Measurements from ENCODE around the gene RUFY1. TPM values are rescaled to one million over a fixed set of nuclear protein-coding genes. Genes with fewer than 3 reads are reported as not detected.

The RUFY1 gene
- polyA plus RNA-seq, 1 donor (not counting 4 experiments of a cell fraction or from before 2014, with no cell fraction given) = 25.2 TPM

DNA sequence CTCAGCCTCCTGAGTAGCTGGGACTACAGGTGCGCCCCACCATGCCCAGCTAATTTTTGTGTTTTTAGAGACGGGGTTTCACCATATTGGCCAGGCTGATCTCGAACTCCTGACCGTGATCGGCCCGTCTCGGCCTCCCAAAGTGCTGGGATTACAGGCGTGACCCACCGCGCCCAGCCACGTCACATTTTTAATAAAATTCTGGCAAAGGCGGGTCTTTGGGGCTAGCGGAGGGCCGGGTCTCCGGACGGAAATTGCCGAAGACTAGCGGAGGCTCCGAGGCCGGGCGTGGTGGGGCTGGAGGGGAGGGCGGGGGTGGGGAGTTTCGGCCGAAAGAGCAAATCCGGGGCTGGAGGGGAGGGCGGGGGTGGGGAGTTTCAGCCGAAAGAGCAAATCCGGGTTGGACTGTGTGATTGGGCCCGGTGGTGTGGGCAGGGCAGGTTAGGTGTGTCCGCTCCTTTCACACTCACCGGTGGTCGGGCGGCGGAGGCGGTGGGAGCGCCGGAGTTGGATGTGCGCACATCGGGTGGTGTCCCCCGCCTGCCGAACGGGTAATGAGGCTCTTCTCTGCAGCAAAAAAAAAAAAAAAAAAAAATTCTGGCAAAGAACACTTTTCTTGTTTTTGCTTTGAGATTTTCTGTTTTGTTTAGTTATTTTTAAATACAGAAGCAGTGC, 27.1 kb downstream of the RUFY1 start:
- Histone ChIP-seq H3K4me2 (ENCODE audit: control insufficient read depth, extremely low read depth, insufficient read depth, low read depth, low read length) (no peak overlapping the region), H3K4me3 (ENCODE audit: control insufficient read depth in 2 of 3, extremely low read depth in 1 of 3, insufficient read depth in 2 of 3, low read depth in 1 of 3, low read length in 3 of 3) (no peak overlapping the region), H3K27ac (ENCODE audit: control insufficient read depth, insufficient read depth, low read length) (no peak overlapping the region), H3K4me1 (ENCODE audit: control insufficient read depth, extremely low read depth, insufficient read depth, low read length) (no peaks in the 10 kb centered on the region), H3K9me3 (ENCODE audit: control insufficient read depth, low read depth, low read length) (no peaks in the 10 kb centered on the region), H3K79me2 (ENCODE audit: control insufficient read depth, insufficient read depth, low read length) (no peaks in the 10 kb centered on the region), H2AFZ (ENCODE audit: control insufficient read depth, low read length) (no peak overlapping the region), H3K9ac (ENCODE audit: control insufficient read depth, extremely low read depth, insufficient read depth, low read length) (no peak overlapping the region), H4K20me1 (ENCODE audit: control insufficient read depth, extremely low read depth, insufficient read depth, low read length) (no peaks in the 10 kb centered on the region), H3K36me3 (ENCODE audit: control insufficient read depth in 2 of 2, extremely low read depth in 1 of 2, insufficient read depth in 2 of 2, low read length in 2 of 2) (peaks cover 9 to 17% of the 10 kb centered on the region in 2 experiments), H3K27me3 (ENCODE audit: control insufficient read depth, extremely low read depth, insufficient read depth, low read length) (no peaks in the 10 kb centered on the region), H3K9me1 (ENCODE audit: control insufficient read depth, extremely low read depth, insufficient read depth, low read length) (peaks cover 2% of the 10 kb centered on the region)
- dilution Hi-C loops (cut with MboI; ENCODE audit: extremely low pct_ligation_motif_present, low sequenced_read_pairs) = no loop called here
- DNase-seq (ENCODE audit: low read depth, low spot score) (no peak), FAIRE-seq (no peak)
- TF ChIP-seq EZH2 (IDR thresholded peaks at IDR 0.05; ENCODE audit: low read length) = no peak
- TF ChIP-seq, protein P1, sequence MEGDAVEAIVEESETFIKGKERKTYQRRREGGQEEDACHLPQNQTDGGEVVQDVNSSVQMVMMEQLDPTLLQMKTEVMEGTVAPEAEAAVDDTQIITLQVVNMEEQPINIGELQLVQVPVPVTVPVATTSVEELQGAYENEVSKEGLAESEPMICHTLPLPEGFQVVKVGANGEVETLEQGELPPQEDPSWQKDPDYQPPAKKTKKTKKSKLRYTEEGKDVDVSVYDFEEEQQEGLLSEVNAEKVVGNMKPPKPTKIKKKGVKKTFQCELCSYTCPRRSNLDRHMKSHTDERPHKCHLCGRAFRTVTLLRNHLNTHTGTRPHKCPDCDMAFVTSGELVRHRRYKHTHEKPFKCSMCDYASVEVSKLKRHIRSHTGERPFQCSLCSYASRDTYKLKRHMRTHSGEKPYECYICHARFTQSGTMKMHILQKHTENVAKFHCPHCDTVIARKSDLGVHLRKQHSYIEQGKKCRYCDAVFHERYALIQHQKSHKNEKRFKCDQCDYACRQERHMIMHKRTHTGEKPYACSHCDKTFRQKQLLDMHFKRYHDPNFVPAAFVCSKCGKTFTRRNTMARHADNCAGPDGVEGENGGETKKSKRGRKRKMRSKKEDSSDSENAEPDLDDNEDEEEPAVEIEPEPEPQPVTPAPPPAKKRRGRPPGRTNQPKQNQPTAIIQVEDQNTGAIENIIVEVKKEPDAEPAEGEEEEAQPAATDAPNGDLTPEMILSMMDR (optimal IDR thresholded peaks at IDR 0.05 in 1 of 3, IDR thresholded peaks at IDR 0.05 in 1 of 3, conservative IDR thresholded peaks at IDR 0.05 in 1 of 3; ENCODE audit: extremely low read depth in 1 of 3, insufficient read depth in 2 of 3, low read length in 3 of 3) = no peak

DNA sequence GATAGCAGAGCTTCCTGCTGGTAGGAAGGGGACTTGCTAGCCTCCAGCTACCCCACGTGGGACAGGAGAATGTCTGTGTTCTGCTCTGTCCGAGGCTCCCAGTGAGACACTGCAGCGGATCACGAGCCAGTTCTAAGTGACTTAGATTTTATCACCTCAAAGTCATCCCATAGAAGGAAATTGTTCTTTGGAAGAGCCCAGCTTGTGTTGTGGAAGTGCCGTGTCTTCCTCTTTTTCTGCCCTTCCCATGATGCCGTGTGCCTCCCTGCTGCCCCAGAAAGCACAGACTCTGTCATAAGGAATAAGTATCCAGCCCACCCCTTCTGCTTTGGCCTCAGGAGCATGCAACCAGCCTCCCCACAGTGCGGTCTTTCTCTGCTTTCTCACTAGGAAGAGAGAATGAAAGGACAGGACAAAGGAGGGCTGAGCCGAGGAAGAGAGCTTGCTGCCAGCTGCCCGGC, 35.6 kb downstream of the RUFY1 start:
- Histone ChIP-seq H3K27me3 (ENCODE audit: control insufficient read depth, extremely low read depth, insufficient read depth, low read length) (no peaks in the 10 kb centered on the region), H4K20me1 (ENCODE audit: control insufficient read depth, extremely low read depth, insufficient read depth, low read length) (no peaks in the 10 kb centered on the region), H3K4me2 (ENCODE audit: control insufficient read depth, extremely low read depth, insufficient read depth, low read depth, low read length) (no peak overlapping the region), H3K9me1 (ENCODE audit: control insufficient read depth, extremely low read depth, insufficient read depth, low read length) (no peaks in the 10 kb centered on the region), H3K36me3 (ENCODE audit: control insufficient read depth in 2 of 2, extremely low read depth in 1 of 2, insufficient read depth in 2 of 2, low read length in 2 of 2) (peaks cover 18 to 23% of the 10 kb centered on the region in 2 experiments), H3K9ac (ENCODE audit: control insufficient read depth, extremely low read depth, insufficient read depth, low read length) (no peak overlapping the region), H3K79me2 (ENCODE audit: control insufficient read depth, insufficient read depth, low read length) (no peaks in the 10 kb centered on the region), H3K9me3 (ENCODE audit: control insufficient read depth, low read depth, low read length) (no peaks in the 10 kb centered on the region), H3K27ac (ENCODE audit: control insufficient read depth, insufficient read depth, low read length) (no peak overlapping the region), H3K4me3 (ENCODE audit: control insufficient read depth in 2 of 3, extremely low read depth in 1 of 3, insufficient read depth in 2 of 3, low read depth in 1 of 3, low read length in 3 of 3) (no peak overlapping the region), H2AFZ (ENCODE audit: control insufficient read depth, low read length) (no peak overlapping the region), H3K4me1 (ENCODE audit: control insufficient read depth, extremely low read depth, insufficient read depth, low read length) (no peaks in the 10 kb centered on the region)
- DNase-seq (ENCODE audit: low read depth, low spot score) (no peak), FAIRE-seq (no peak)
- dilution Hi-C loops (cut with MboI; ENCODE audit: extremely low pct_ligation_motif_present, low sequenced_read_pairs) = no loop called here
- no peak for TF ChIP-seq EZH2 (IDR thresholded peaks at IDR 0.05; ENCODE audit: low read length)
- TF ChIP-seq, protein P1 (optimal IDR thresholded peaks at IDR 0.05 in 1 of 3, IDR thresholded peaks at IDR 0.05 in 1 of 3, conservative IDR thresholded peaks at IDR 0.05 in 1 of 3; ENCODE audit: extremely low read depth in 1 of 3, insufficient read depth in 2 of 3, low read length in 3 of 3) = no peak
